Measurements from ENCODE around the gene TEX11. TPM values are rescaled to one million over a fixed set of nuclear protein-coding genes. Genes with fewer than 3 reads are reported as not detected.

TEX11 gene
- total RNA-seq, 1 experiment from 2014 or later: not detected

- H3K4me1 ChIP-seq (ENCODE audit: insufficient read depth, low read length, poor library complexity, severe bottlenecking): no peaks in the 10 kb centered on the region
- peaks cover 3% of the 10 kb centered on the region for H3K36me3 ChIP-seq (ENCODE audit: insufficient read depth, low read length, poor library complexity, severe bottlenecking)
- H3K27ac ChIP-seq (ENCODE audit: low read depth, low read length, poor library complexity, severe bottlenecking): no peak overlapping the region
- no peaks in the 10 kb centered on the region for H3K27me3 ChIP-seq (replicated peaks; ENCODE audit: insufficient read depth, low read depth, low read length, poor library complexity)
- BruUV-seq (replicated peaks): no TSS peak
- H3K4me3 ChIP-seq (ENCODE audit: low read depth, low read length, poor library complexity, severe bottlenecking): no peak overlapping the region
- no peak for DNase-seq (ENCODE audit: low spot score)
- intact Hi-C loops (cut with micrococcal nuclease; ENCODE audit: unreplicated experiment): no loop called here
- TF ChIP-seq CTCF (conservative IDR thresholded peaks at IDR 0.05; ENCODE audit: low read depth, low read length) (no peak), EZH2 (IDR thresholded peaks at IDR 0.05; ENCODE audit: borderline replicate concordance, low read depth, low read length, poor library complexity, severe bottlenecking) (no peak)
- ChIA-PET POLR2A (ENCODE audit: low non-redundant PET) (no interaction called here), CTCF (no interaction called here)
- H3K9me3 ChIP-seq (ENCODE audit: low read depth, low read length, poor library complexity, severe bottlenecking): no peaks in the 10 kb centered on the region
Measured at GRCh38 chrX:70485466-70485865, 423.0 kb downstream of the TEX11 start.

- CTCF ChIA-PET: no interaction called here
- DNase-seq (ENCODE audit: low spot score): no peak
- H3K36me3 ChIP-seq (ENCODE audit: insufficient read depth, low read length, poor library complexity, severe bottlenecking): peaks cover 3% of the 10 kb centered on the region
- peaks cover 2% of the 10 kb centered on the region for H3K27me3 ChIP-seq (replicated peaks; ENCODE audit: insufficient read depth, low read depth, low read length, poor library complexity)
- BruUV-seq (replicated peaks): no TSS peak
- H3K27ac ChIP-seq (ENCODE audit: low read depth, low read length, poor library complexity, severe bottlenecking): no peak overlapping the region
- no peak overlapping the region for H3K4me3 ChIP-seq (ENCODE audit: low read depth, low read length, poor library complexity, severe bottlenecking)
- no peaks in the 10 kb centered on the region for H3K4me1 ChIP-seq (ENCODE audit: insufficient read depth, low read length, poor library complexity, severe bottlenecking)
- H3K9me3 ChIP-seq (ENCODE audit: low read depth, low read length, poor library complexity, severe bottlenecking): no peaks in the 10 kb centered on the region
- TF ChIP-seq CTCF (conservative IDR thresholded peaks at IDR 0.05; ENCODE audit: low read depth, low read length) (no peak), EZH2 (IDR thresholded peaks at IDR 0.05; ENCODE audit: borderline replicate concordance, low read depth, low read length, poor library complexity, severe bottlenecking) (no peak)
- POLR2A ChIA-PET (ENCODE audit: low non-redundant PET): no interaction called here
- intact Hi-C loops (cut with micrococcal nuclease; ENCODE audit: unreplicated experiment): no loop called here
Measured at GRCh38 chrX:70482300-70482699, 426.2 kb downstream of the TEX11 start.

GRCh38 chrX:70481471-70482270 lies 426.8 kb downstream of the TEX11 start:
- CTCF ChIA-PET: no interaction called here

More at GRCh38 chrX:70481471-70482270, 426.8 kb downstream of the TEX11 start:
- intact Hi-C loops (cut with micrococcal nuclease; ENCODE audit: unreplicated experiment): no loop called here
- POLR2A ChIA-PET (ENCODE audit: low non-redundant PET): no interaction called here
- Histone ChIP-seq H3K4me1 (ENCODE audit: insufficient read depth, low read length, poor library complexity, severe bottlenecking) (peaks cover 3% of the 10 kb centered on the region), H3K4me3 (ENCODE audit: low read depth, low read length, poor library complexity, severe bottlenecking) (no peak overlapping the region), H3K36me3 (ENCODE audit: insufficient read depth, low read length, poor library complexity, severe bottlenecking) (peaks cover 2% of the 10 kb centered on the region), H3K27ac (ENCODE audit: low read depth, low read length, poor library complexity, severe bottlenecking) (no peak overlapping the region), H3K27me3 (replicated peaks; ENCODE audit: insufficient read depth, low read depth, low read length, poor library complexity) (peaks cover 3% of the 10 kb centered on the region), H3K9me3 (ENCODE audit: low read depth, low read length, poor library complexity, severe bottlenecking) (no peaks in the 10 kb centered on the region)
- DNase-seq (ENCODE audit: low spot score): no peak
- TF ChIP-seq EZH2 (IDR thresholded peaks at IDR 0.05; ENCODE audit: borderline replicate concordance, low read depth, low read length, poor library complexity, severe bottlenecking): no peak
- TF ChIP-seq CTCF (conservative IDR thresholded peaks at IDR 0.05; ENCODE audit: low read depth, low read length): no peak
- no TSS peak for BruUV-seq (replicated peaks)
